ENCODE results near the gene AVEN.

- TF ChIP-seq POLR2AphosphoS5 (IDR thresholded peaks at IDR 0.05) (no peak), POLR2A (IDR thresholded peaks at IDR 0.05) (no peak), EP300 (IDR thresholded peaks at IDR 0.05) (no peak)
Measured at GRCh38 chr15:33956397-33956796, 82.6 kb downstream of the AVEN start.
